ENCODE data around the gene FGD1.

GRCh38 chrX:54530357-54530900 lies 34.4 kb upstream of the FGD1 start:
- TF ChIP-seq FOXP2 (optimal IDR thresholded peaks at IDR 0.05; ENCODE audit: control extremely low read depth, extremely low read length, insufficient read depth): no peak
- no peak for TF ChIP-seq POLR2AphosphoS5 (IDR thresholded peaks at IDR 0.05; ENCODE audit: borderline replicate concordance, low read depth, low read length)
